Natural killer cell (primary cell): ENCODE data around the gene ZBTB21. TPM values are rescaled to one million over a fixed set of nuclear protein-coding genes. Genes with fewer than 3 reads are reported as not detected.

Experiments used
- ATAC-seq, 3 donors: fragments of 150-1000 bp in 2 of 3; fragments of 200-7000 bp in 1 of 3; cut with Tn5 transposase; 1 replicate in 1 of 3; 2 replicates in 2 of 3; pipeline ENCODE4 v1.10.0; 2021; ENCODE audit warnings: mild to moderate bottlenecking in 2 of 3, moderate library complexity in 2 of 3
- DNase-seq, 2 donors: peaks; one replicate each; pipeline versions ENCODE4 v3.0.0 to v3.0.0-alpha.2; 2013 to 2021; ENCODE audit warnings: mixed read lengths in 1 of 2
- H3K27ac ChIP-seq: one replicate; pipeline ENCODE4 v1.5.1; 2013; ENCODE audit warnings: mild to moderate bottlenecking, low read length
- H3K27me3 ChIP-seq: one replicate; pipeline ENCODE4 v1.6.1; 2013; ENCODE audit warnings: low read length; ENCODE audit not compliant: control insufficient read depth, insufficient read depth
- H3K36me3 ChIP-seq: one replicate; pipeline ENCODE4 v1.6.1; 2013; ENCODE audit warnings: low read length; ENCODE audit not compliant: control insufficient read depth, insufficient read depth
- H3K4me1 ChIP-seq: one replicate; pipeline ENCODE4 v1.6.1; 2013; ENCODE audit warnings: low read length; ENCODE audit not compliant: control insufficient read depth, insufficient read depth
- H3K4me3 ChIP-seq: one replicate; pipeline ENCODE4 v1.5.1; 2013; ENCODE audit warnings: low read length
- H3K9me3 ChIP-seq: one replicate; pipeline ENCODE4 v1.6.1; 2013; ENCODE audit warnings: low read length; ENCODE audit not compliant: control insufficient read depth, insufficient read depth
- H3K27ac Mint-ChIP-seq, 2 donors: one replicate each; pipeline ENCODE4 v1.8.0; 2022; ENCODE audit warnings: mild to moderate bottlenecking in 2 of 2, mixed read lengths in 2 of 2, moderate library complexity in 1 of 2
- H3K27me3 Mint-ChIP-seq, 2 donors: one replicate each; pipeline ENCODE4 v1.8.0; 2022; ENCODE audit warnings: low read depth in 2 of 2, mixed read lengths in 2 of 2
- H3K36me3 Mint-ChIP-seq: one replicate; pipeline ENCODE4 v1.8.0; 2022; ENCODE audit warnings: mixed read lengths
- H3K4me1 Mint-ChIP-seq, 2 donors: one replicate each; pipeline ENCODE4 v1.8.0; 2022; ENCODE audit warnings: mixed read lengths in 2 of 2
- H3K4me3 Mint-ChIP-seq: one replicate; pipeline ENCODE4 v1.8.0; 2022; ENCODE audit warnings: mild to moderate bottlenecking, moderate library complexity, mixed read lengths
- H3K9me3 Mint-ChIP-seq, 2 donors: one replicate each; pipeline ENCODE4 v1.8.0; 2022; ENCODE audit warnings: mixed read lengths in 2 of 2
- whole genome bisulfite sequencing: methylation state at CpG from one replicate; pipeline ENCODE4 v1.1.7; 2013; ENCODE audit warnings: missing lambda C conversion rate; ENCODE audit not compliant: insufficient coverage; 5-methylcytosine and 5-hydroxymethylcytosine counted together
- intact Hi-C: fragments of 100-400 bp; cut with micrococcal nuclease; formaldehyde crosslinking; loops from one replicate; pipeline ENCODE4 v1.14.2; 2022
- total RNA-seq, 4 donors: library from RNA; stranded (reverse); fragments of 120-200 nt in 1 of 4; gene quantifications; one replicate each; pipeline versions ENCODE4 v1.2.3 to v1.2.4, GENCODE V29; 2013 to 2022
- TF ChIP-seq, protein P1 (sequence below): fragments of 200-600 bp; IDR thresholded peaks from one replicate; pipeline ENCODE4 v1.8.0; 2022; ENCODE audit warnings: antibody characterized with exemption

The ZBTB21 gene
- total RNA-seq, 3 donors from 2014 or later (not counting 1 experiment from before 2014, with no cell fraction given): 78.2 to 113 (median 100) TPM

DNA sequence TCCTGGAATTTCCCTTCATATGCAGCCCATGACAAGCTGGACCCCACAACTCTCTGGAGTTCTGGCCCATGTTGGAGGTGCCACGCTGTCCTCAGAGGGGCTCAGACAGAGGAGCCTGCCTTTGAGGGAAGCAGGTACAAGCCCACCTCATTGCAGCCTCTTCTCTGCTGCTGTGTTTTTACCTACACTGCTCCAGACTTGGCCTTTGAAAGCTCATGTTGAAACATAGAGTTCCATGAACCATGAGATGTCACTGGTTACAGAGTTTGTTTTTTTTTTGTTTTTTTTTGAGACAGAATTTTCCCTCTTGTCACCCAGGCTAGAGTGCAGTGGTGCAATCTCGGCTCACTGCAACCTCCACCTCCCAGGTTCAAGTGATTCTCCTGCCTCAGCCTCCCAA, 22.1 kb upstream of the ZBTB21 start:
- H3K4me1 ChIP-seq: no peaks in the 10 kb centered on the region
- DNase-seq (no peak), ATAC-seq (no peak)
- H3K27ac ChIP-seq: no peak overlapping the region
- TF ChIP-seq, protein P1, sequence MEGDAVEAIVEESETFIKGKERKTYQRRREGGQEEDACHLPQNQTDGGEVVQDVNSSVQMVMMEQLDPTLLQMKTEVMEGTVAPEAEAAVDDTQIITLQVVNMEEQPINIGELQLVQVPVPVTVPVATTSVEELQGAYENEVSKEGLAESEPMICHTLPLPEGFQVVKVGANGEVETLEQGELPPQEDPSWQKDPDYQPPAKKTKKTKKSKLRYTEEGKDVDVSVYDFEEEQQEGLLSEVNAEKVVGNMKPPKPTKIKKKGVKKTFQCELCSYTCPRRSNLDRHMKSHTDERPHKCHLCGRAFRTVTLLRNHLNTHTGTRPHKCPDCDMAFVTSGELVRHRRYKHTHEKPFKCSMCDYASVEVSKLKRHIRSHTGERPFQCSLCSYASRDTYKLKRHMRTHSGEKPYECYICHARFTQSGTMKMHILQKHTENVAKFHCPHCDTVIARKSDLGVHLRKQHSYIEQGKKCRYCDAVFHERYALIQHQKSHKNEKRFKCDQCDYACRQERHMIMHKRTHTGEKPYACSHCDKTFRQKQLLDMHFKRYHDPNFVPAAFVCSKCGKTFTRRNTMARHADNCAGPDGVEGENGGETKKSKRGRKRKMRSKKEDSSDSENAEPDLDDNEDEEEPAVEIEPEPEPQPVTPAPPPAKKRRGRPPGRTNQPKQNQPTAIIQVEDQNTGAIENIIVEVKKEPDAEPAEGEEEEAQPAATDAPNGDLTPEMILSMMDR: no peak
- peaks cover 2% of the 10 kb centered on the region for H3K27me3 ChIP-seq
- peaks cover 15% of the 10 kb centered on the region in 2 donors for H3K27me3 Mint-ChIP-seq
- no peaks in the 10 kb centered on the region for H3K36me3 ChIP-seq
- no peaks in the 10 kb centered on the region for H3K9me3 ChIP-seq
- intact Hi-C loops: no loop called here
- no peaks in the 10 kb centered on the region for H3K4me1 Mint-ChIP-seq
- H3K9me3 Mint-ChIP-seq: no peaks in the 10 kb centered on the region
- H3K27ac Mint-ChIP-seq: no peak overlapping the region
- H3K36me3 Mint-ChIP-seq: no peaks in the 10 kb centered on the region
- H3K4me3 ChIP-seq: no peak overlapping the region
- 96% methylated on average over 2 of the region's 2 CpGs for WGBS
- no peak overlapping the region for H3K4me3 Mint-ChIP-seq

DNA sequence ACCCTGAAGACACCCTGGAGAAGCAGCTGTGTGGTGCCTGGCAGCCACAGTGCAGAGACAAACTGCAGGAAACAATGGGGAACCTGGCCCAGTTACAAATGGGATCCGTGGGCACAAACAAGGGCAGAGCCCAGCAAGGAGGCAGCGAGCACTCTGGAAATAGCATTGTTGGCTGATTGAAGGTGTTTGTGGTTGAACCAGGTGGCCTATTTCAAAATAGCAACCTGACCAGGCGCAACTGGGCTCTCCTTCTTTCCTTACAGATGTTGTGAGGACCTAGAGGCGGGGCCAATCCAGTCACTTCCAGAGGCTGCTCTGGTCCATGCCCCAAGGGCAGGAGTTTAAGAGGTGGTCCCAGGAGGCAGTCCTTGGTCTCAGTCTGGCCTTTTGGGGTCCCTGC, 21.7 kb upstream of the ZBTB21 start:
- H3K27me3 ChIP-seq: peaks cover 2% of the 10 kb centered on the region
- no peak overlapping the region for H3K4me3 Mint-ChIP-seq
- H3K4me3 ChIP-seq: no peak overlapping the region
- ATAC-seq (no peak), DNase-seq (no peak)
- H3K4me1 Mint-ChIP-seq: peaks cover 0 to 3% of the 10 kb centered on the region in 2 donors
- H3K27me3 Mint-ChIP-seq: peaks cover 15% of the 10 kb centered on the region in 2 donors
- H3K27ac ChIP-seq: no peak overlapping the region
- no peak overlapping the region for H3K27ac Mint-ChIP-seq
- TF ChIP-seq, protein P1: no peak
- intact Hi-C loops: no loop called here
- H3K36me3 Mint-ChIP-seq: no peaks in the 10 kb centered on the region
- H3K9me3 ChIP-seq: no peaks in the 10 kb centered on the region
- H3K36me3 ChIP-seq: no peaks in the 10 kb centered on the region
- no peaks in the 10 kb centered on the region for H3K4me1 ChIP-seq
- no peaks in the 10 kb centered on the region for H3K9me3 Mint-ChIP-seq
- 44% methylated on average over 4 of the region's 4 CpGs for WGBS

DNA sequence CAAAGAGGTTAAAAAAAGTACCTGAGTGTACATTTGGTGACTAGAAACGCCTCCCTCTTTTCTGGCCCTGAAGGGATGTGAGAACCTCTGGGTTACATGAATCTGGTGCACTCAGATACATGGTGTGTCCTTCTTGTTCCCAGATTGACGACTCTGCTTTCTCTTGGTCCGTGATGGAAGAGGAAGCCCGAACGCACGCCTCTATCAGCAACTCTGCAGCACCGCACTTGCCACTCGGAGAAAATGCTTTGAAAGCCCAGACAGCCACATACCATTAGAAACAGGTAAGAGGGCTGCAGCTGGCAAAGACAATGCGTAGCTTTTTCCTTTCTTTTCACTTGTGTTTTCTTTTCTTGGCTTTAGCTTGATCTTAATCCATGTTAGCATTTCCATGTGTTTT, 21.1 kb upstream of the ZBTB21 start:
- no peak for DNase-seq
- Mint-ChIP-seq H3K4me1 (peaks cover 0 to 6% of the 10 kb centered on the region in 2 donors), H3K27me3 (peaks cover 15% of the 10 kb centered on the region in 2 donors), H3K4me3 (no peak overlapping the region), H3K27ac (no peak overlapping the region), H3K36me3 (no peaks in the 10 kb centered on the region), H3K9me3 (no peaks in the 10 kb centered on the region)
- TF ChIP-seq, protein P1: no peak
- H3K9me3 ChIP-seq: no peaks in the 10 kb centered on the region
- intact Hi-C loops: no loop called here
- 91% methylated on average over 9 of the region's 9 CpGs for WGBS
- H3K4me3 ChIP-seq: no peak overlapping the region
- ATAC-seq: no peak
- peaks cover 2% of the 10 kb centered on the region for H3K27me3 ChIP-seq
- H3K4me1 ChIP-seq: no peaks in the 10 kb centered on the region
- no peak overlapping the region for H3K27ac ChIP-seq
- no peaks in the 10 kb centered on the region for H3K36me3 ChIP-seq

DNA sequence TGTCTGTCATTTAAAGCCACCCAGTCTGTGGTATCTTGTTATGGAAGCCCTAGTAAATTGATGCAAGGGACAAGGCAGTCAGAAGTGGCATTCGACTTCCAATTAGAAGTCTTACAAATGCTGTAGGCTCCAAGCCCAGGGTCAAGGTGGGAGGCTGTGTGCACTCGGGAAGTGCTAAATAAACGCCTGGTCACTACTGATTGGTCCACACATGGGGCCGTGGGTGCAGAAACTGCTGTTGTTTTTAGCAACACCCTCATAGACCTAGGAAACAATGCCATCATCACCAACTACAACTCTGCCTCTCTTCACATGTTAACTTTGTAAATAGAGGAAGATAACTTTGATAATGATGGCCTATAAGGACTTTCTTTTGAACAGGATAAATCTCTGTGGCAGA, 20.2 kb upstream of the ZBTB21 start:
- TF ChIP-seq, protein P1: no peak
- peaks cover 0 to 6% of the 10 kb centered on the region in 2 donors for H3K4me1 Mint-ChIP-seq
- Histone ChIP-seq H3K27ac (no peak overlapping the region), H3K4me1 (no peaks in the 10 kb centered on the region), H3K9me3 (no peaks in the 10 kb centered on the region), H3K36me3 (no peaks in the 10 kb centered on the region), H3K4me3 (no peak overlapping the region), H3K27me3 (peaks cover 2% of the 10 kb centered on the region)
- 87% methylated on average over 4 of the region's 4 CpGs for WGBS
- H3K4me3 Mint-ChIP-seq: no peak overlapping the region
- H3K9me3 Mint-ChIP-seq: no peaks in the 10 kb centered on the region
- no peaks in the 10 kb centered on the region for H3K36me3 Mint-ChIP-seq
- H3K27ac Mint-ChIP-seq: no peak overlapping the region
- ATAC-seq (no peak), DNase-seq (no peak)
- H3K27me3 Mint-ChIP-seq: peaks cover 15% of the 10 kb centered on the region in 2 donors
- intact Hi-C loops: no loop called here
